Cardiac fibroblast (primary cell): Measurements from ENCODE around the gene FRMD4A.
A peak's percentile ranks its signal among the peaks of the same experiment; 100 is the strongest.

ENCODE experiments used
- DNase-seq, 2 donors: peaks; one replicate each; pipeline versions ENCODE4 v3.0.0 to v3.0.0-alpha.2; 2010; ENCODE audit warnings: low read depth in 2 of 2
- H3K4me3 ChIP-seq, 2 donors: replicated peaks in 1 of 2; 1 replicate in 1 of 2; 2 replicates in 1 of 2; pipeline ENCODE4 v1.5.1; 2011; ENCODE audit warnings: low read depth in 2 of 2, low read length in 2 of 2, mild to moderate bottlenecking in 2 of 2, moderate library complexity in 1 of 2
- CTCF ChIP-seq: IDR thresholded peaks from one replicate; pipeline ENCODE4 v1.5.1; 2011; ENCODE audit warnings: low read depth, mild to moderate bottlenecking, low read length, inconsistent platforms

The FRMD4A gene

GRCh38 chr10:14162061-14162460 lies 168.7 kb downstream of the FRMD4A start:
- no peak for TF ChIP-seq CTCF
- no peak for DNase-seq
- H3K4me3 ChIP-seq = no peak overlapping the region

DNA sequence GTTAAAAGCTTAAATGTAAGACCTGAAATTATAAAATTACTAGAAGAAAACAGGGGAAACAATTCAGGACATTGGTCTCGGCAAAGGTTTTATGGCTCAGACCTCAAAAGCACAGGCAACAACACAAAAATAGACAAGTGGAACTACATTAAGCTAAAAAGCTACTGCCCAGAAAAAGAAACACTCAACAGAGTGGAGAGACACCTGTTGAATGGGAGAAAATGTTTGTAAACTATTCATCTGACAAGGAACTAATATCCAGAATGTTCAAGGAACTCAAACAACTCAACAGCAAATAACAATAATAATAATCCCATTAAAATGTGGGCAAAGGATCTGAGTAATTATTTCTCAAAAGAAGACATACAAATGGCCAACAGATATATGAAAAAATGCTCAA lies 170.4 kb downstream of the FRMD4A start:
- no peak for DNase-seq
- H3K4me3 ChIP-seq = no peak overlapping the region
- no peak for TF ChIP-seq CTCF

DNA sequence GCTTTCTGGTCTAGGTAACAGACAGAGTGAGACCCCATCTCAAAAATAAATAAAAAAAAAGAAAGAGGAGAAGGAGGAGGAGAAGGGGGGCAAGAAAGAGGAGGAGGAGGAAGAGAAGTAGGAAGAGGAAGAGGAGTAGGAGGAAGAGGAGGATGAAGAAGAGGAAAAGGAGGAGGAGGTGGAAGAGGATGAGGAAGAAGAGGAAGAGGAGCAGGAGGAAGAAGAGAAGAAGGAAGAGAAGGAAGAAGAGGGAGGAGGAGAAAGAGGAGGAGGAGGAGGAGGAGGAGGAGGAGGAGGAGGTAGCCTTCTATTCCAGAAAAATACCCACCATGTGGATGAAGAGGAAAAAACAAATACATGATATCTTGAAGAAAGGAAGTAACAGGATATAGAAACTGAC lies 172.1 kb downstream of the FRMD4A start:
- TF ChIP-seq CTCF = no peak
- H3K4me3 ChIP-seq = no peak overlapping the region
- no peak for DNase-seq

DNA sequence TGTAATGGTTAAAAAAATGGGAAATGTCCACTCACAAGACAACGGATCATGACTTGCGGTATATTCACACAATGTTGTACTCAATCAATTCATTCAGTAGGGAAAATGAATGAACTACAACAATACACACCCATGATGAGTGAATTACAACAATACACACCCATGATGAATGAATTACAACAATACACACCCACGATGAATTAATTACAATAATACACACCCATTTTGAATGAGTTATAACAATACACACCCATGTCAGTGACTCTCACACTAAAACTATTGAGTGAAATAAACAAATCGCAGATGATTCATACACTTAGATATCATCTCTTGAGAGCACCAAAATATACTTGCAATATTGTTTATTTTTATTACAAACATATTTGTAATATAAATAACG lies 174.6 kb downstream of the FRMD4A start:
- no peak overlapping the region for H3K4me3 ChIP-seq
- DNase-seq = no peak
- no peak for TF ChIP-seq CTCF

DNA sequence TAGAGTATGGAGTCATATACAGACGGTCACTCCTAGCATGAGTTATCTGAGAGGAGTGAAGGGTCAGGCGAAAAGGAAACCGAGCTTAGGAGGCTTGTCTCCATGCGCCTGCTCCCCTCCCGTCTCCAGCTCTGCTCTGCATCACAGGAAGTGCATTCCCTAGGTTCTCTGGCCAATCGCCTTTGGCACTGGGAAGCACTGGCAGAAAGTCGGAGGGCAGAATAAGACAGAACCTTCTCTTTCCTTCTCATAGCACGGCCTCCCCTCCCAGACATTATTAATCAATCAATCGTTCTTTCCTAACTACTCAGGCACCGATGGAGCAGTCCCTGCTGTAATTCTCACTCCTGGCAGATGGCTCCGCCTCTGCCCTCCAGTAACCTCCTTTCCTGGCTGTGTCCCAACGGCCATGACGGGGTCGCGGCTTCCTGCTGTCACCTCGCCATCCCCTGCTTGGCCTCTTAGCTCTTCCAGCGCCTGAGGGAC lies 177.1 kb downstream of the FRMD4A start:
- TF ChIP-seq CTCF = no peak
- peak overlapping the region in 1 of 2 donors; percentile 35 for H3K4me3 ChIP-seq
- peak; percentile 13 to 69 for DNase-seq

GRCh38 chr10:14151571-14151970 lies 179.2 kb downstream of the FRMD4A start:
- no peak overlapping the region for H3K4me3 ChIP-seq
- no peak for DNase-seq
- no peak for TF ChIP-seq CTCF

GRCh38 chr10:14150526-14150925 lies 180.2 kb downstream of the FRMD4A start:
- H3K4me3 ChIP-seq = no peak overlapping the region
- no peak for DNase-seq
- TF ChIP-seq CTCF = no peak
